HEK293 (cell line): Measurements from ENCODE around the gene ALX1.

Experiments used
- KLF16 ChIP-seq: fragments of 450-650 bp; formaldehyde crosslinking; IDR thresholded peaks from 2 replicates; pipeline ENCODE4 v1.5.1; 2017; ENCODE audit warnings: missing biosample characterization, missing genetic modification characterization
- ZNF623 ChIP-seq: fragments of 450-650 bp; formaldehyde crosslinking; IDR thresholded peaks from 2 replicates; pipeline ENCODE4 v1.5.1; 2016; ENCODE audit warnings: missing biosample characterization, missing genetic modification characterization
- TF ChIP-seq, protein P1 (sequence below): fragments of 450-650 bp; formaldehyde crosslinking; IDR thresholded peaks from 2 replicates; pipeline ENCODE4 v1.5.1; 2016; ENCODE audit warnings: missing biosample characterization, missing genetic modification characterization
- TF ChIP-seq, protein P2 (sequence below): fragments of 450-650 bp; formaldehyde crosslinking; IDR thresholded peaks from 2 replicates; pipeline ENCODE4 v1.5.1; 2016; ENCODE audit warnings: missing biosample characterization, missing genetic modification characterization

DNA sequence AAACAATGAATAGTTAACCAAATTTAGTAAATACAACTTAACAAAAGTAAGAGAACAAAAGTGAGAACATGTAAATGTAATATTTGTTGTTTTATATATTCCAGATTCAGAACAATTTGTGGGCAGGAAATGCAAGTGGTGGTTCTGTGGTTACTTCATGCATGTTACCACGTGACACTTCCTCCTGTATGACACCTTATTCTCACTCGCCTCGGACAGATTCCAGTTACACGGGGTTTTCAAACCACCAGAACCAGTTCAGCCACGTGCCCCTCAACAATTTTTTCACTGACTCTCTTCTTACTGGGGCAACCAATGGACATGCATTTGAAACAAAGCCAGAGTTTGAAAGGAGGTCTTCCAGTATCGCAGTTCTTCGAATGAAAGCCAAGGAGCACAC is 21.0 kb downstream of the ALX1 start:
- TF ChIP-seq, protein P1, sequence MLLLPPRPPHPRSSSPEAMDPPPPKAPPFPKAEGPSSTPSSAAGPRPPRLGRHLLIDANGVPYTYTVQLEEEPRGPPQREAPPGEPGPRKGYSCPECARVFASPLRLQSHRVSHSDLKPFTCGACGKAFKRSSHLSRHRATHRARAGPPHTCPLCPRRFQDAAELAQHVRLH (tag by site-specific recombination), result no peak
- TF ChIP-seq ZNF623 (tag by site-specific recombination), result no peak
- no peak for TF ChIP-seq KLF16 (tag by site-specific recombination)
- TF ChIP-seq, protein P2, sequence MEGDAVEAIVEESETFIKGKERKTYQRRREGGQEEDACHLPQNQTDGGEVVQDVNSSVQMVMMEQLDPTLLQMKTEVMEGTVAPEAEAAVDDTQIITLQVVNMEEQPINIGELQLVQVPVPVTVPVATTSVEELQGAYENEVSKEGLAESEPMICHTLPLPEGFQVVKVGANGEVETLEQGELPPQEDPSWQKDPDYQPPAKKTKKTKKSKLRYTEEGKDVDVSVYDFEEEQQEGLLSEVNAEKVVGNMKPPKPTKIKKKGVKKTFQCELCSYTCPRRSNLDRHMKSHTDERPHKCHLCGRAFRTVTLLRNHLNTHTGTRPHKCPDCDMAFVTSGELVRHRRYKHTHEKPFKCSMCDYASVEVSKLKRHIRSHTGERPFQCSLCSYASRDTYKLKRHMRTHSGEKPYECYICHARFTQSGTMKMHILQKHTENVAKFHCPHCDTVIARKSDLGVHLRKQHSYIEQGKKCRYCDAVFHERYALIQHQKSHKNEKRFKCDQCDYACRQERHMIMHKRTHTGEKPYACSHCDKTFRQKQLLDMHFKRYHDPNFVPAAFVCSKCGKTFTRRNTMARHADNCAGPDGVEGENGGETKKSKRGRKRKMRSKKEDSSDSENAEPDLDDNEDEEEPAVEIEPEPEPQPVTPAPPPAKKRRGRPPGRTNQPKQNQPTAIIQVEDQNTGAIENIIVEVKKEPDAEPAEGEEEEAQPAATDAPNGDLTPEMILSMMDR (tag by site-specific recombination), result no peak
